B cell (primary cell): Measurements from ENCODE around the gene FTCD.

Experiments used
- EZH2 ChIP-seq: IDR thresholded peaks from 2 replicates; pipeline ENCODE4 v1.6.1; 2012; ENCODE audit warnings: borderline replicate concordance, low read depth, mild to moderate bottlenecking, moderate library complexity, low read length; ENCODE audit not compliant: insufficient read depth, poor library complexity, severe bottlenecking
- TF ChIP-seq, protein P1 (sequence below): fragments of 200-600 bp; IDR thresholded peaks from one replicate; pipeline ENCODE4 v1.8.0; 2022; ENCODE audit warnings: antibody characterized with exemption, mild to moderate bottlenecking

DNA sequence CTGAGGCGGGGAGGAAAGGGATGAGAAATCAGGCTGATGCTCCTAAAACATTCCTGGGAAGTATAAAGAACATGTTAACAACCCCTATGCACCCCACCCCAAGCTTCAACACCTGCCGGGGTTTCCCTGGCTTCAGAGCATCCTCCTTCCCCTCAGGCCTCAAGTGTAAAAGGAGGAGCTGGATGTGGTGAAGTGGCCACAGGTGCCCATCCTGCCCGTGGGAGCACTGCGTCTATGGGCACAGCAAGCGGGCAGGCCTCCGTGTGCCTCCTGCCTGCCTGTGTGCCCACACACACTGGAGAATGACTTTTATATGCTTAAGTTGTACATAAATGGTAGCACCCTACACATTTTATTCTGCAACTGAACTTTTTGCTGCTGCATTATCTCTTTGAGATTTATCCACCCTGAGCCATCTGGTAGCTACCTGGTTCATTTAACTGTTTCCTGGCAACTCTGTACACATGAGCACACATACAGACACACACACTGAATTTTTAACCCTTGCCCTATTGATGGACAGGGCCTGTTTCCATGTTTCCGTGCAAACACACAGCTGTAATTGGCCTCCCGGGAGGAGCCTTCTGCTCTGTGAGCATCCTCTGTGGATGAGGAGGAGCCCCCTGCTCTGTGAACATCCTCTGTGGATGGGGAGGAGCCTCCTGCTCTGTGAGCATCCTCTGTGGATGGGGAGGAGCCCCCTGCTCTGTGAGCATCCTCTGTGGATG is 13.4 kb upstream of the FTCD start:
- TF ChIP-seq, protein P1, sequence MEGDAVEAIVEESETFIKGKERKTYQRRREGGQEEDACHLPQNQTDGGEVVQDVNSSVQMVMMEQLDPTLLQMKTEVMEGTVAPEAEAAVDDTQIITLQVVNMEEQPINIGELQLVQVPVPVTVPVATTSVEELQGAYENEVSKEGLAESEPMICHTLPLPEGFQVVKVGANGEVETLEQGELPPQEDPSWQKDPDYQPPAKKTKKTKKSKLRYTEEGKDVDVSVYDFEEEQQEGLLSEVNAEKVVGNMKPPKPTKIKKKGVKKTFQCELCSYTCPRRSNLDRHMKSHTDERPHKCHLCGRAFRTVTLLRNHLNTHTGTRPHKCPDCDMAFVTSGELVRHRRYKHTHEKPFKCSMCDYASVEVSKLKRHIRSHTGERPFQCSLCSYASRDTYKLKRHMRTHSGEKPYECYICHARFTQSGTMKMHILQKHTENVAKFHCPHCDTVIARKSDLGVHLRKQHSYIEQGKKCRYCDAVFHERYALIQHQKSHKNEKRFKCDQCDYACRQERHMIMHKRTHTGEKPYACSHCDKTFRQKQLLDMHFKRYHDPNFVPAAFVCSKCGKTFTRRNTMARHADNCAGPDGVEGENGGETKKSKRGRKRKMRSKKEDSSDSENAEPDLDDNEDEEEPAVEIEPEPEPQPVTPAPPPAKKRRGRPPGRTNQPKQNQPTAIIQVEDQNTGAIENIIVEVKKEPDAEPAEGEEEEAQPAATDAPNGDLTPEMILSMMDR: no peak
- TF ChIP-seq EZH2: no peak
